Vagina (tissue), 2 donors: ENCODE data around the gene TMED10. TPM values are rescaled to one million over a fixed set of nuclear protein-coding genes. Genes with fewer than 3 reads are reported as not detected.

Experiments
- DNase-seq, 2 donors: peaks; one replicate each; pipeline ENCODE4 v3.0.0-alpha.2; 2017; ENCODE audit errors: extremely low spot score in 2 of 2
- H3K27ac ChIP-seq: fragments of 200-600 bp; sonication (generic); one replicate; pipeline ENCODE4 v1.5.1; 2019
- H3K27me3 ChIP-seq: fragments of 200-600 bp; sonication (generic); one replicate; pipeline ENCODE4 v1.5.1; 2019
- H3K36me3 ChIP-seq, 2 donors: fragments of 200-600 bp; sonication (generic); one replicate each; pipeline ENCODE4 v1.5.1; 2017 to 2019
- H3K4me1 ChIP-seq: fragments of 200-600 bp; sonication (generic); one replicate; pipeline ENCODE4 v1.5.1; 2019
- H3K4me3 ChIP-seq, 2 donors: fragments of 200-600 bp; sonication (generic); 1 replicate in 1 of 2; 2 replicates in 1 of 2; pipeline ENCODE4 v1.5.1; 2016 to 2019
- H3K9me3 ChIP-seq: fragments of 200-600 bp; sonication (generic); one replicate; pipeline ENCODE4 v1.5.1; 2019
- POLR2A ChIP-seq, 2 donors: fragments of 450-650 bp; IDR thresholded peaks; one replicate each; pipeline ENCODE4 v1.6.1; 2017; ENCODE audit warnings: antibody characterized with exemption in 2 of 2, mild to moderate bottlenecking in 2 of 2, moderate library complexity in 2 of 2
- POLR2AphosphoS5 ChIP-seq, 2 donors: sonication (generic); formaldehyde crosslinking; IDR thresholded peaks; one replicate each; pipeline ENCODE4 v1.9.0; 2017; ENCODE audit warnings: antibody characterized with exemption in 2 of 2, mild to moderate bottlenecking in 2 of 2, low read depth in 1 of 2; ENCODE audit not compliant: insufficient read depth in 1 of 2
- intact Hi-C: fragments of 100-400 bp; cut with DNase I; formaldehyde crosslinking; loops from one replicate; pipeline ENCODE4 v1.15.1; 2023
- total RNA-seq: library from RNA; depleted of rRNA; stranded (reverse); fragments of >200 nt; gene quantifications from one replicate; pipeline ENCODE4 v1.2.3, GENCODE V29; 2016
- TF ChIP-seq, protein P1 (sequence below), 3 experiments: fragments of 450-650 bp in 2 of 3; fragments of 200-600 bp in 1 of 3; sonication (generic) in 1 of 3; IDR thresholded peaks; one replicate each; pipeline ENCODE4 v1.5.1; 2017 to 2019; ENCODE audit warnings: antibody characterized with exemption in 3 of 3, mild to moderate bottlenecking in 2 of 3, moderate library complexity in 2 of 3

The TMED10 gene
- total RNA-seq = 249 TPM

DNA sequence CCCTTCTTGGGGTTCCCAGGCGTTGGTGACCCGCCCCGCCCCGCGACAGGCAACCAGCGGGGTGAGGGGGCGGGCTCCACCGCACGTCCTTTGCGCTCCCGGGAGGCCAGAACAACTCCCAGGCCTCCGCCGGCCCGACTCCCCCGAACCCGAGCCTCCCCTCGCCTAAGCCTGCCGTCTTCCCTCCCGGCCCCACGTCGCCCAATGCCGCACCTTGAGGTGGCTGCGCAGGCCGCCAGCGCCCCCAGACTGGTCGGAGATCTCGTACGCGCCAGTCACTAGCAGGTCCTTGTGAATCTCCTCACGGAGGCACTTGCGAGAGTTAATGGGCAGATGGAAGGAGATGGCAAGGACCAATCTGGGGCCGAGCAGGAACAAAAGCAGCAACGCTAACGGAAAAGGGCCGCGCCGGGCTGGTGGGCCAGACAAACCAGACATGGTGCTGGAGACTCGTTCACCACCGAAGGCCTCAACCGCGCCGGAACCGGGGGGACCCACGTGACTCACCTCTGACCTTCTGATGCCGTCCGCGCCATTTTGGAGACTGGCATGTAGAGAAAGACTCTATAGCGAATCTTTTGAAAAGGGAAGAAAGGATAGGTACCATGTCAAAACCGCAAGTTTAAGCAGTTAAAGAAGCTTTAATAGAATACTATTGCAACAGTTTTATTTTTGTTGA, at the start of gene TMED10:
Gene TMED10, minus strand, starts transcription at position 471 of the 679 bp plus-strand sequence. Its CDS starts 33 bp downstream, at position 438.
- Histone ChIP-seq H3K27ac (peak within 1 kb of the TSS; percentile 95), H3K4me1 (peaks cover 45% of the 10 kb centered on the region), H3K4me3 (peak within 1 kb of the TSS; percentile 84 to 100), H3K27me3 (no peaks in the 10 kb centered on the region), H3K36me3 (no peaks in the 10 kb centered on the region), H3K9me3 (no peaks in the 10 kb centered on the region)
- peak in 1 of 2 donors; percentile 93 for DNase-seq
- peak; percentile 93 to 95 for TF ChIP-seq POLR2AphosphoS5 (IDR thresholded peaks at IDR 0.05; ENCODE audit: insufficient read depth in 1 of 2, low read depth in 1 of 2)
- TF ChIP-seq POLR2A (IDR thresholded peaks at IDR 0.05) = peak in 1 of 2 donors; percentile 66
- TF ChIP-seq, protein P1, sequence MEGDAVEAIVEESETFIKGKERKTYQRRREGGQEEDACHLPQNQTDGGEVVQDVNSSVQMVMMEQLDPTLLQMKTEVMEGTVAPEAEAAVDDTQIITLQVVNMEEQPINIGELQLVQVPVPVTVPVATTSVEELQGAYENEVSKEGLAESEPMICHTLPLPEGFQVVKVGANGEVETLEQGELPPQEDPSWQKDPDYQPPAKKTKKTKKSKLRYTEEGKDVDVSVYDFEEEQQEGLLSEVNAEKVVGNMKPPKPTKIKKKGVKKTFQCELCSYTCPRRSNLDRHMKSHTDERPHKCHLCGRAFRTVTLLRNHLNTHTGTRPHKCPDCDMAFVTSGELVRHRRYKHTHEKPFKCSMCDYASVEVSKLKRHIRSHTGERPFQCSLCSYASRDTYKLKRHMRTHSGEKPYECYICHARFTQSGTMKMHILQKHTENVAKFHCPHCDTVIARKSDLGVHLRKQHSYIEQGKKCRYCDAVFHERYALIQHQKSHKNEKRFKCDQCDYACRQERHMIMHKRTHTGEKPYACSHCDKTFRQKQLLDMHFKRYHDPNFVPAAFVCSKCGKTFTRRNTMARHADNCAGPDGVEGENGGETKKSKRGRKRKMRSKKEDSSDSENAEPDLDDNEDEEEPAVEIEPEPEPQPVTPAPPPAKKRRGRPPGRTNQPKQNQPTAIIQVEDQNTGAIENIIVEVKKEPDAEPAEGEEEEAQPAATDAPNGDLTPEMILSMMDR (IDR thresholded peaks at IDR 0.05) = no peak
- intact Hi-C loops = loop anchor here (5.0 kb wide), 1 partner anchor 81 kb away; no protein-coding TSS in a partner anchor

DNA sequence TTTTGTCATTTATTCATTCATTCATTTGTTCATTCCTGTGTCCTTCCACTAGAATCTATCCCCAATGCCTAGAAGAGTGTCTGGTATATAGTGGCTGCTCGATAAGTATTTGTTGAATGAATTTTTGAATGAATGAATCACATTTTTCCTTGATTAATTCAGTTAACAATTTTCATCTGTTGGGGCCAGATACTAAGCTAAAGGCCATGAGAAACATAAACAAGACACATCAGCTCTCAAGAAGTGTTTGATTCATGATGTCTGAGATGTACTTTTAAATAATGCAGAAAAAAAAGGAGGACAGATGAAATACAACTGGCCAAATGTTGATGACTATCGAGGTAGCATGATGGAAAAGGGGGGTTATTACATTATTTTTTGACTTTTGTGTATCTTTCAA, 48.1 kb upstream of the TMED10 start:
- H3K9me3 ChIP-seq = no peaks in the 10 kb centered on the region
- intact Hi-C loops = no loop called here
- H3K36me3 ChIP-seq = no peaks in the 10 kb centered on the region
- H3K4me3 ChIP-seq = no peak overlapping the region
- H3K4me1 ChIP-seq = peaks cover under 1% of the 10 kb centered on the region
- no peak for DNase-seq
- no peak overlapping the region for H3K27ac ChIP-seq
- TF ChIP-seq POLR2AphosphoS5 (IDR thresholded peaks at IDR 0.05; ENCODE audit: insufficient read depth in 1 of 2, low read depth in 1 of 2) = no peak
- TF ChIP-seq POLR2A (IDR thresholded peaks at IDR 0.05) = no peak
- TF ChIP-seq, protein P1 (IDR thresholded peaks at IDR 0.05) = no peak
- H3K27me3 ChIP-seq = no peaks in the 10 kb centered on the region

DNA sequence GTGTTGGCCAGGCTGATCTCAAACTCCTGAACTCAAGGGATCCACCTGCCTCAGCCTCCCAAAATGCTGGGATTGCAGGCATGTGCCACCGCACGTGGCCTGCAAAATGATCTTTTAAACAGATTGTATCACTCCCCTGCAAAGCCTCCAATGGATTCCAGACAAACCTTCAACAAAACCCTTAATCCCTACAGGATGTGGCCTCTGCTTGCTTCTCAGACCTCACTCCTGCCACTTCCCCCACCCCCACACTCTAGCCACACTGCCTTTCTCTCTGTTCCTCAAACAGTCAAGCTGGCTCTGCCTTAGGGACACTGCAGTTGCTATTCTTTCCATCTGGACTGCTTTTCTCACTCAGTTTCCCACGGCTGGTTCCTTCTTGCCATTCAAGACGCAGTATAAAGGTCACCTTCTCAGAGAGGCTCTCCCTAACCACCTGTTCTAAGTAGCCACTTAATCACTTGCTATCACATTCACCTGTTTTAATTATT, 47.3 kb upstream of the TMED10 start:
- H3K9me3 ChIP-seq = no peaks in the 10 kb centered on the region
- TF ChIP-seq POLR2AphosphoS5 (IDR thresholded peaks at IDR 0.05; ENCODE audit: insufficient read depth in 1 of 2, low read depth in 1 of 2) = no peak
- TF ChIP-seq, protein P1 (IDR thresholded peaks at IDR 0.05) = no peak
- no peak for TF ChIP-seq POLR2A (IDR thresholded peaks at IDR 0.05)
- H3K4me1 ChIP-seq = no peaks in the 10 kb centered on the region
- H3K27me3 ChIP-seq = no peaks in the 10 kb centered on the region
- H3K27ac ChIP-seq = no peak overlapping the region
- H3K36me3 ChIP-seq = no peaks in the 10 kb centered on the region
- intact Hi-C loops = no loop called here
- DNase-seq = no peak
- no peak overlapping the region for H3K4me3 ChIP-seq

DNA sequence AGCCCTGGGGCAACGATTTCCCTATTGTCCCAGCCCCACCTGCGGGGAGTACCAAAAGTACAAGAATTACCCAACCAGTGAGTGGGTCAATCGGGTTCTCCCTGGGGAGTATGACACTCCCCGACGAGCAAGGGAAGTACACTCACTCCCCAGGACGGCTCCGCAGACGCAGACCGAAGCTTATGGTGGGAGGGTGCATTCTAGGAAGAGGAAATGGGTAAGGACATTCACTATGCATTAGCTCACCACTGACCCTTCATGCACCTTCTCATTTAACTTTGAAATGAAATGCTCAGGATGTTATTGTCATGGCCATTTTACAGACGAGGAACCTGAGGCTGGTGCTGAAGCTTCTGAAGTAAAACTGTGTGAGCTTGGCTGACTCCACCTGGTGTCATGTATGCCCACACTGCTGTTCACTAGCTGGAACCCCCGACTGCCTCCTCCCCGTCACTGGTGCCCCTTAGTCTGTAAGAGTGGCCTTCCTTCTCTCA, 45.8 kb upstream of the TMED10 start:
- Histone ChIP-seq H3K4me3 (no peak overlapping the region), H3K4me1 (no peaks in the 10 kb centered on the region), H3K36me3 (no peaks in the 10 kb centered on the region), H3K9me3 (no peaks in the 10 kb centered on the region), H3K27me3 (no peaks in the 10 kb centered on the region), H3K27ac (no peak overlapping the region)
- no peak for DNase-seq
- TF ChIP-seq POLR2A (IDR thresholded peaks at IDR 0.05) = no peak
- TF ChIP-seq, protein P1 (IDR thresholded peaks at IDR 0.05) = no peak
- TF ChIP-seq POLR2AphosphoS5 (IDR thresholded peaks at IDR 0.05; ENCODE audit: insufficient read depth in 1 of 2, low read depth in 1 of 2) = no peak
- intact Hi-C loops = no loop called here

DNA sequence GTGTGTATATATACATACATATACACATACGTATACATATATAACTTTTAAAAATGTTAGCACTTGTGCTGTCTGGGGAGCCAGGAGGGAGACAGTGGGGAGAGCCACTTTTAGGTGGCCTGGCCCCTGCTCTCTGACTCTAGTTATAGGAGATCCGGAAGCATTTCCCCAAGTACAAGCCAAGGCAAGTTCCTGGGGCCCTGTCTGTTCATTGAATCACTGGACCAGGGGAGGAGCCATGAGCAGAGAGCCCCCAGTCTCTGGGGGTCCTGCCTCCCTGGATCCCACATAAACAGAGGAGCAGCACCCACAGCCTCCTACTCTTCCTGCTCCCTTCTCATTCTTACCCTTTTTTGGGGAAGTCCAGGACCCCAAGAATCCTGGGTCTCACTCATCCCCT, 45.4 kb upstream of the TMED10 start:
- Histone ChIP-seq H3K36me3 (no peaks in the 10 kb centered on the region), H3K4me1 (no peaks in the 10 kb centered on the region), H3K27me3 (no peaks in the 10 kb centered on the region), H3K4me3 (no peak overlapping the region), H3K27ac (no peak overlapping the region), H3K9me3 (no peaks in the 10 kb centered on the region)
- TF ChIP-seq POLR2AphosphoS5 (IDR thresholded peaks at IDR 0.05; ENCODE audit: insufficient read depth in 1 of 2, low read depth in 1 of 2) (no peak), POLR2A (IDR thresholded peaks at IDR 0.05) (no peak)
- TF ChIP-seq, protein P1 (IDR thresholded peaks at IDR 0.05) = no peak
- DNase-seq = no peak
- intact Hi-C loops = no loop called here
